NCI-H187 (cell line): ENCODE data around the gene CDH5.

Source experiments
- DNase-seq, 2 experiments: peaks; one replicate each; lab custom pipeline; 2025; lab: John Stamatoyannopoulos, UW

The CDH5 gene

DNA sequence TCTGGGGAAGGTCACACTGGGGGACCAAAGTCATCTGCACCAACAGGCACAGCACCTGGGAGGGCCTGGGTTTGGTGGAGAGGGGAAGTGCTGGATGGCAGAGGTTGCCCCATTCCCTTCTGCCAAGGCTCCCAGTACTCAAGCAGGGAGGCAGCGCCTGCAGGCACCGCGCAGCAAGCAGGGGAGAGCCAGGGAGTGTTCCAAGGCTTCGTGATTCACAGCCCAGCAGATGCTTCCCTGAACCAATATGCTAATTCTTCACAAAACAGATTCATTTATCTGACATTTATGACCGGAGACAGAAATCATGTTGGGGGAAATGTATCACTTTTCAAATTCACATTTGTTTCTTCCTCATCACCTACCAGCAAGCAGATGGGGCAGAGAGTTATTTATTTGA lies 13.4 kb upstream of the CDH5 start:
- no peak for DNase-seq

DNA sequence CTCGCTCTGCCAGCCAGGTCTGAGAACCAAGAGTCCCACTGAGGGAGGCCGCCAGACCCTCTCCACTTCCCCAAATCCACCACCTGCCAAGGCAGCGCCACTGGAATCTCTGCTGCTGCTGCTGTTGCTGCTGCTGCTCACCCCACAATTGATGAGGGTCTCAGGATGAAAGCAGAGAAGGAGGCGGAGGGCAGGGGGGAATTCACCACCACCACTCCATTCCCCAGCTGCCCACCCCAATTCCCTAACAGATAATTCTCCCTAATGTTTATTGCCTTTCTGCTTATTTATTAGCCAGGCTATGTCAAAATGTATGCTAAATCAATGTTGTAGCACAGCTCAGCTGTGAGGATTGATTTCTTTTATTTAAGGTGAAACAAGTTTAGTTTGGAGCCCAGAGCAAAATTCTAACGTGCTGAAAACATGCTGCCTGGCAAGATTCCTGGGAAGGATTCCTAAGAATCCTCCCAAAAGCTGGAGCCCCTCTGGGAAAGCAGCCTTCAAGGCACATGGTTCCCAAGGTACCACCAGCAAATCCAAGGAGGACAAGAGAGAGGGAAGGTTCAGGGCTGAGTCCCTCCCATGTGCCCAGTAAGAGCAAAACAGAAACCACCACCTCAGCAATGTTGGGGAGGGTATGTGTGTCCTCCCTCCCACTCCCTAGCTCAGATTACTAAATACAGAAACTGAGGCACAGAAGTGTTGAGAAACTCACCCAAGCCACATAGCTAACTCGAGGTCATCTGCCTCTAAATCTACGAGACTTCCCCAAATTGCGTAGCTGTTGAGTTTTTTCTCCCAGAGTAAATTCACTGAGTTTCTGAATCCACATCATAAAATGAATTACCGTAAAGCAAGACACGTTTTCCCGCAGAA lies 12.2 kb upstream of the CDH5 start:
- no peak for DNase-seq

DNA sequence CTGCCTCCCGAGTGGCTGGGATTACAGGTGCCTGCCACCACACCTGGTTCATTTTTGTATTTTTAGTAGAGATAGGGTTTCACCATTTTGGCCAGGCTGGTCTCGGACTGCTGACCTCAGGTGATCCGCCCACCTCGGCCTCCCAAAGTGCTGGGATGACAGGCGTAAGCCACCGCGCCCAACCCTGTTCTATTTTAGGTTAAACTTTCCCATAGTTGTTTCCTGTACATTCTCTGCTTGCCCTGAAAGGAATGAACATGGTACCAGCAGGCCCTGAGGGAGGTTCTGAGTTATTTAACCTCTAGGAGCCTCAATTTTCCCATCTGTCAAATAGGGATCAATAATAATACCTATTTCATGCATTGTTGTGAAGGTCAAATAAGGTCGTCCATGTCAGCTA lies 11.0 kb upstream of the CDH5 start:
- DNase-seq = no peak

GRCh38 chr16:66357523-66357928 lies 9.0 kb upstream of the CDH5 start:
- DNase-seq = no peak

DNA sequence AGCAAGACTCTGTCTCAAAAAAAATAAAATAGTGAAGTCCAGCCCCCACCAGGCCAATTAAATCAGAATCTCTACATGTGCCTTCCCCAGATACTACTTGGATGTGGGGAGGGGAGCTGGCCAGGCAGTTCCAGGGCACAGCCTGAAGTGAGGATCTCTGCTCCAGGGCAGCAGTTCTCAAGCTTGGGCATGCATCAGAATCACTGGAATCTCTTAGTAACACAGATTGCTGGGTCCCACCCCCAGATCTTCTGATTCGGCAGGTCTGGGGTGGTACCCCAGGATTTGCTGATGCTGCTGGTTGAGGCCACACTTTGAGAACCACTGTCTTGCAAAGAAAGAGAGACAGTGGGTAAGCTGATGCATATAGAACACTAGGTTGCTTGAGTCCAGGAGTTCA lies 8.3 kb upstream of the CDH5 start:
- DNase-seq = no peak

DNA sequence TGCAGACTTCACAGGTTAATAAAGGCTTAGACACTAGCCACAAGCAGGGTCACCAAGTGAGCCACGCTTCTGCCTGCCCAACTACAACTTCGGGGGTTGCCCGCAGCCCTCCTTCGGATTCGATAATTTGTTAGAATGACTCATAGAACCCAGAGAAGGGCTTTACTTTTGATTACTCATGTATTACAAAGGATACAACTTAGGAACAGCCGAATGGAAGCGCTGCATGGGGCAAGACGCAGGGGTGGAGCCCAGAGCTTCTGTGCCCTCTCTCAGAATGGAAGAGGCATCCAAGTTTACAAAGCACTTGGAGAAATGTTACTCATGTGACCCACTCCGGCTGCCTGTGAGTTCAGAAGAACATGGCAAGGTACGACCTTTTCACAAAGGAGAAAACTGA lies 7.5 kb upstream of the CDH5 start:
- DNase-seq = no peak

DNA sequence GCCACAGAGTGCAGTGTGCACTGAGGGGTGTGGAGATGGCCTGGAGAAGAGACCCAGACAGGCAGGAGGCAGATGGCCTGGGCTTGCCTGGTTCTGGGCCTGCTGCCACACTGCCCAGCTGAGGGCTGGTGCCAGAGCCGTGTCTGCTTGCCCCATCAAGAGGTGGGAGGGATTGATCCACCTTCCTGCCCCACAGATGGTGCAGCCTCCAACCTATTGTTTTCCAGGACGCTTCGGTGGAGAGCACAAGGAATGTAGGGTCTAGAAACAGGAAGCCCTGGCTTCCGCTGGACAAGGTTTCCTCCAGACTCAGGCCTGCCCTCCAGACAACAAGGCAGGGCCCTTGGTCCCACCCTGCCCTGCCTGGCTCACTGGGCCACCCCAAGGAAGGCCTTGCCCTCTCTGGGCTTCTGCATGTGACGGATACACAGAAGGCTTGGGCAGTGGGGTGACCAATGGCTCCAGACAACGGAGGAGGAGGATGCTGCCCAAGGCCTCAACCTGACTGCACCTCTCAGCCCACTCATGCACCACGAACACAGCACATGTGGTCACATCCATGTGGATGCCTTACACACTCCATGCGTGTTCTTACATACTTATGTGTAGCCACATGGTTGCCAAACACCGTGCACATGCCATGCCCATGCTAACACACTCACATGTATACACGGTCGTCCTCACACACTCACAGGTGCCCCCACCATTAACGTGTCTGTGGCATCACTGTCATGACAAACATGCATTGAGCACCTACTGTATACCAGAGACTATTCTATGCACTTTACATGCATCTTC lies 6.5 kb upstream of the CDH5 start:
- no peak for DNase-seq

DNA sequence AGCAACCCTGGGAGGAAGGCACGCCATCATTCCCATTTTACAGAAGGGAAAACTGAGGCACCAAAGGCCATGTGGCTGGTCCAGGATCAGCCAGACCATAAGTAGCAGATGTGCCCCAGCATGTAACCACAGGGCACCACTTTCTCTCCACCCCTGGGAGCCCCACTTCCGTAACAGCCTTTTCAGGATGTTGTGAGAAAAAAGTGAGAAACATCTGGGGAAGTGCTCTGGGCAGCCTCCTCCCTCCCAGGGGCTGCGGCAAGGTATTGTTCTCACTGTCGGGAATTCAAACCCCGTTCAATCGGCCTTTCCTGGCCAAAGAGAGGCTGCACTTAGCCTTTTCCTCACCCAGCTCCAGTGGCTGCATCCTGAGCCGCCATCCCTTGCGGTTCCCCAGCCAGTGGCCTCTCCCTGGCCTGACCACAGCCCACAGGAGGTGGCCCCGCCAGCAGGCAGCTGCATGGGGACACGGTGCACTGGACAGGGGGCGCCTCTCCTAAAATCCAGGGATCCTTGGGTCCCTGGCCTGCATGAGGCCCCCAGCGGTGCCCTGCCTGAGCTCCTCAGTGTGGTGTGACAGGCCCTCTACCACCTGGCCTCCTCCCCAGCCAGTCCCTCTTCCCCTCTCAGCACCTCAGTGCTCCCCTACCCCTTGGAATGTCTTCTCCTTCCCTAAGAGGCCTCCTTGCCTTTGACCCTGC lies 5.7 kb upstream of the CDH5 start:
- no peak for DNase-seq

DNA sequence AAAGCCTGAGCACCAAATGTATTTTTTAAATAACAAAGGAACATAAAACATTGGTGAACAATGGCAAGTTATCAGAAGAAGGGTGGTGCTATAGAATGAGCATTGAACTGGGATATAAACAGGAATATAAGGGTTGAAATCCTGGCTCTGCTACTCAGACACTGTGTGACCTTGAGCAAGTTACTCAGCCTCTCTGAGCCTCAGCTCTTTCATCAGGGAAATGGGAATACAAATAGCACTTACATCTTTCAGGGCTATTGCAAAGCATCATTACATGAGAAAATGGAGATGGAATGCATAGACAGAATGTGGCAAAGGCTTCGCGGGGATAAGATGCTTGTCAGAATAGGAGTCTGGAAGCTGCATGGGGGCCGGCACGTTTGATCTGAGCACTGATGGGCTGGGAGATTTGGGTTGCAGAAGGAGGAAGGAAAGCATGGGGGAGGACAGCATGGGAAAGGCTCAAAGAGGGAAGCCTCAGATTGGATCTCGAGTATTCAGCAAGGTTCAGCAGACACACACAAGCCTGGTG lies 4.8 kb upstream of the CDH5 start:
- DNase-seq = no peak

DNA sequence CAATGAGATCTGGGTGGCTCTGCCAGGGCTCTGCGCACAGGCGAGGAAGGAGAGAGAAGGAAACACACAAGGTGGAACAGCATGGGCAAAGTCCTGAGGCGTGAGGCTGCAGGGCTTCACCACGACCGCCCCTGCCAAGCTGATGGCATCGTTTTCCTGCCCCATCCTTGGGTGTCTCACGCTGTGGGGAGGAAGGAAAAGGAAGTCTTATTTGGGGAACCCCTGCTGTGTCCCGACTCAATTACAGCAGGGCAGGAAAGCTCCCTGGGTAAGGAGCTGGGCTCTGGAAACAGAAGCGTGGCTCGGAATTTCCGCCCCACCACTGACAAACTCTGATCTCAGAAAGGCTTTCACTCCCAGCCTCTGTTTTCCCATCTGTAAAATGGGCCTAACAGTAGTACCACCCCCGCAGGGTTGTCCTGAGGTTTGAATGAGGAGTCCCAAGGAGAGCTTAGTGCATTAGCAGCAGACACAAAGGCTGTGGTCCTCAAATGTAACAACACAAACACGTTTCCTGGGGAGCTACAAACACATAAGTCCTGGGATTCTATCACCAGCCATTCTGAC lies 3.2 kb upstream of the CDH5 start:
- DNase-seq = no peak

DNA sequence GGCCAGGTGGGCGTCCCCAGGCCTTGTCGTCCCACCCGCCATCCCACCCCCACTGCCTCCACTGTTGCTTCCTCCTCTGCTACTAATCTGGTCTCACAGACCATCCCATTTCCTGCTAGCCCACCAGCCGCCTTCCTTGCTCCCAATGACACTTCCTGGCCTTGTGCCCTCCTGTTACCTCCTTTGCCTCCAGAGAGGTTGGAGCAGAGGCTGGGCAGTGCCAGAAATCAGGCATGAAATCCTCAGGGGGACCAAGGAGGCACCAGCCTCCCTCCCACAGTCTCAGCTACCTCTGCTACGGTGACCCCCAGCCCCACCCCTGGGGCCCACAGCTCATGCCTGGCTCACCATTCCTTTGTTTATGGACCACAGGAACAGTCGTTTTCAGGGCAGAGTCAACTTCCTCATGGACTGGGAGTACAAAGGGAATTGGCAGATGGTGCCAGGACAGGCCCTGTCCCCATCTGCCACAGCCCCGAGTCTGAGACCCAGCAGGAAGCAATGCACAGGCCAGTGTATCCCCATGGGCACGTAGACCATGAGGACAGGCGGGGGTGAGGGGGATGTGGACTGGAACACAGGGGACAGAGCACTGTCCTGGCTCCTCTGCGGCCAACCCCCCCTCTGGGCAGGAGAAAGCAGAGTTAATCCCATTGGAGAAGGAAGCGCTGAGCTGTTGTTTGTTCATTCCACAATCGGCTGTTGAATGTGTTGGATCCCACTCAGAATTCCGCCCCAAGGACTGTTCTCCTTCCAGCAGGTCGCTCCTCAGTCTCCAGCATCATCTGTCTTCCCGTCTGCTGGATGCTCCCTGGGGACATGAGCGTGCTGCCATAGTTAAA lies 2.2 kb upstream of the CDH5 start:
- DNase-seq = no peak

- DNase-seq = no peak
Measured at GRCh38 chr16:66364959-66365306, 1.6 kb upstream of the CDH5 start.

DNA sequence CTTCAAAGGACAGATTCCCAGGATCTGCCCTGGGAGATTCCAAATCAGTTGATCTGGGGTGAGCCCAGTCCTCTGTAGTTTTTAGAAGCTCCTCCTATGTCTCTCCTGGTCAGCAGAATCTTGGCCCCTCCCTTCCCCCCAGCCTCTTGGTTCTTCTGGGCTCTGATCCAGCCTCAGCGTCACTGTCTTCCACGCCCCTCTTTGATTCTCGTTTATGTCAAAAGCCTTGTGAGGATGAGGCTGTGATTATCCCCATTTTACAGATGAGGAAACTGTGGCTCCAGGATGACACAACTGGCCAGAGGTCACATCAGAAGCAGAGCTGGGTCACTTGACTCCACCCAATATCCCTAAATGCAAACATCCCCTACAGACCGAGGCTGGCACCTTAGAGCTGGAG lies 840 bp upstream of the CDH5 start:
- no peak for DNase-seq

- DNase-seq = no peak
Measured at GRCh38 chr16:66367968-66368891, 1.7 kb downstream of the CDH5 start.

- DNase-seq = no peak
Measured at GRCh38 chr16:66369055-66369592, 2.6 kb downstream of the CDH5 start.

GRCh38 chr16:66370786-66371684 lies 4.5 kb downstream of the CDH5 start:
- no peak for DNase-seq

- no peak for DNase-seq
Measured at GRCh38 chr16:66372078-66372897, 5.8 kb downstream of the CDH5 start.

DNA sequence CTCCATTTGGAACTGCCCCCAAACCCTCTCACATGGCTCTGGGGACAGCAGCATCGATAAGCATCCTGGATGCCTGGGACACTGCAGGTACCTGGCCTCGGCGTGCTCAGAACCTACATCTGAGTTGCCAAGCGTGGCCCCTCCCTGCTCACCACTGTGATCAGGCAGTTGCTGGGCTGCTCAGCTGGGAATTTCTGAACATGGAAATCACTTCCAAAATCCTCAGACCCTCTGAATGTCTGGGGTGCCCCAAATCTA lies 6.3 kb downstream of the CDH5 start:
- DNase-seq = no peak
